ENCODE results near the gene CRACR2A.

The CRACR2A gene

GRCh38 chr12:3611860-3612703 lies 140.8 kb downstream of the CRACR2A start:
- DNase-seq, result no peak

GRCh38 chr12:3607821-3608220 lies 145.1 kb downstream of the CRACR2A start:
- no peak for DNase-seq

- no peak for DNase-seq
Measured at GRCh38 chr12:3607039-3607720, 145.7 kb downstream of the CRACR2A start.

GRCh38 chr12:3606128-3606527 lies 146.8 kb downstream of the CRACR2A start:
- DNase-seq, result no peak

GRCh38 chr12:3605692-3606091 lies 147.2 kb downstream of the CRACR2A start:
- DNase-seq, result no peak

GRCh38 chr12:3604748-3605586 lies 147.9 kb downstream of the CRACR2A start:
- no peak for DNase-seq

- DNase-seq, result no peak
Measured at GRCh38 chr12:3604286-3604685, 148.6 kb downstream of the CRACR2A start.

GRCh38 chr12:3603576-3603975 lies 149.3 kb downstream of the CRACR2A start:
- DNase-seq, result no peak

- no peak for DNase-seq
Measured at GRCh38 chr12:3602488-3602887, 150.4 kb downstream of the CRACR2A start.

GRCh38 chr12:3601461-3602150 lies 151.3 kb downstream of the CRACR2A start:
- DNase-seq, result no peak

- DNase-seq, result no peak
Measured at GRCh38 chr12:3600951-3601350, 152.0 kb downstream of the CRACR2A start.

GRCh38 chr12:3600039-3600720 lies 152.7 kb downstream of the CRACR2A start:
- DNase-seq, result no peak

- DNase-seq, result no peak
Measured at GRCh38 chr12:3598896-3599860, 153.7 kb downstream of the CRACR2A start.

- no peak for DNase-seq
Measured at GRCh38 chr12:3597526-3598210, 155.2 kb downstream of the CRACR2A start.

GRCh38 chr12:3596703-3597415 lies 156.1 kb downstream of the CRACR2A start:
- no peak for DNase-seq

GRCh38 chr12:3595721-3596120 lies 157.2 kb downstream of the CRACR2A start:
- DNase-seq, result no peak

- DNase-seq, result no peak
Measured at GRCh38 chr12:3594966-3595365, 157.9 kb downstream of the CRACR2A start.

GRCh38 chr12:3593906-3594483 lies 158.9 kb downstream of the CRACR2A start:
- DNase-seq, result no peak

Data from NCI-H446 treated with DMSO at 0.1 percent for 48 hours (cell line).